Peyer's patch (tissue), 4 donors: ENCODE results near the gene C11orf16. TPM values are rescaled to one million over a fixed set of nuclear protein-coding genes. Genes with fewer than 3 reads are reported as not detected.

Experiments
- DNase-seq, 3 donors: peaks; one replicate each; pipeline ENCODE4 v3.0.0-alpha.2; 2017 to 2019
- H3K27ac ChIP-seq, 4 donors: fragments of 200-600 bp; sonication (generic); one replicate each; pipeline ENCODE4 v1.5.1; 2016 to 2019
- H3K27me3 ChIP-seq, 2 donors: fragments of 200-600 bp; sonication (generic); one replicate each; pipeline ENCODE4 v1.5.1; 2019
- H3K36me3 ChIP-seq, 3 donors: fragments of 200-600 bp; sonication (generic); one replicate each; pipeline ENCODE4 v1.5.1; 2016 to 2019
- H3K4me1 ChIP-seq, 4 donors: fragments of 200-600 bp; sonication (generic); one replicate each; pipeline ENCODE4 v1.5.1; 2016 to 2019
- H3K4me3 ChIP-seq, 4 donors: fragments of 200-600 bp; sonication (generic); 1 replicate in 3 of 4; 2 replicates in 1 of 4; pipeline ENCODE4 v1.5.1; 2016 to 2019; ENCODE audit warnings: mild to moderate bottlenecking in 1 of 4
- H3K9me3 ChIP-seq, 4 donors: fragments of 200-600 bp; sonication (generic); one replicate each; pipeline ENCODE4 v1.5.1; 2016 to 2019; ENCODE audit warnings: mild to moderate bottlenecking in 1 of 4
- CTCF ChIP-seq, 6 experiments: fragments of 450-650 bp in 4 of 6; fragments of 200-600 bp in 2 of 6; sonication (generic) in 1 of 6; IDR thresholded peaks; one replicate each; pipeline ENCODE4 v1.5.1; 2017 to 2019; ENCODE audit warnings: antibody characterized with exemption in 6 of 6, mild to moderate bottlenecking in 3 of 6, moderate library complexity in 1 of 6
- POLR2A ChIP-seq, 2 donors: fragments of 450-650 bp; IDR thresholded peaks; one replicate each; pipeline ENCODE4 v1.5.1; 2017; ENCODE audit warnings: antibody characterized with exemption in 2 of 2, mild to moderate bottlenecking in 2 of 2, moderate library complexity in 2 of 2
- total RNA-seq, 4 donors: library from RNA; depleted of rRNA; stranded (reverse); fragments of >200 nt; gene quantifications; one replicate each; pipeline ENCODE4 v1.1.0, GENCODE V29; 2016

The C11orf16 gene
- total RNA-seq, 4 donors from 2014 or later = not detected

- DNase-seq = no peak
- no peaks in the 10 kb centered on the region for H3K4me1 ChIP-seq
Observed at GRCh38 chr11:8930456-8931175, 2.1 kb downstream of the C11orf16 start.

DNA sequence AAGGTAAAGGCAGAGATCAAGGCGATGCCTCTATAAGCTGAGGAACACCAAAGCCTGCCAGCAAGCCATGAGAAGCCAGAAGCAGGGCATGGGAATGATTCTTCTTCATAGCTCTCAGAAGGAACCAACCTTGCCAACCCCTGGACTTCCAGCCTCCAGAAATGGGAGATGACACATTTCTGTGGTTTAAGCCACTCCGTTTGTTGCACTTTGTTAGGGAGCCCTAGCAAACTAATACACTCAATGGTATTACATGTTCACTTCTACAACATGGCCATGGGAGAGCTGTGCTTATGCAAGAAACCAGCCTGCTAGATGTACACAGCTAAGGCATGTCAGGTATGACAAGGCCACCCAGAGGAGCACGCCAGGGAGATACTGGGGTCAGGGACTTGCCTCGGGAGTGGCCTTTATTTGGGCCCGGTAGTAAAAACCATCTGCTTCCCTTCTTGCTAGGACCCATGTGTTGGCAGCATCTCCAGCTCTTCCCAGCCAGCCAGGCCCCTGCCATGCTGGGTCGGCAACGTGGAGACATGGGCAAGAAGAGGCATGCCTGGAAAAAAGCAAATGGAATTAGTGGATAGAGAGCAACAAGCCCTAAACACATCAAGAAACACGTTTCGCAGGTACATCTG, 3.6 kb downstream of the C11orf16 start:
- Histone ChIP-seq H3K9me3 (no peaks in the 10 kb centered on the region), H3K4me1 (no peaks in the 10 kb centered on the region)

More at GRCh38 chr11:8930456-8931175, 2.1 kb downstream of the C11orf16 start:
- no peaks in the 10 kb centered on the region for H3K36me3 ChIP-seq
- H3K27ac ChIP-seq = no peak overlapping the region
- no peaks in the 10 kb centered on the region for H3K27me3 ChIP-seq
- no peaks in the 10 kb centered on the region for H3K9me3 ChIP-seq
- no peak overlapping the region for H3K4me3 ChIP-seq
- no peak for TF ChIP-seq POLR2A (IDR thresholded peaks at IDR 0.05)
- no peak for TF ChIP-seq CTCF (IDR thresholded peaks at IDR 0.05)

DNA sequence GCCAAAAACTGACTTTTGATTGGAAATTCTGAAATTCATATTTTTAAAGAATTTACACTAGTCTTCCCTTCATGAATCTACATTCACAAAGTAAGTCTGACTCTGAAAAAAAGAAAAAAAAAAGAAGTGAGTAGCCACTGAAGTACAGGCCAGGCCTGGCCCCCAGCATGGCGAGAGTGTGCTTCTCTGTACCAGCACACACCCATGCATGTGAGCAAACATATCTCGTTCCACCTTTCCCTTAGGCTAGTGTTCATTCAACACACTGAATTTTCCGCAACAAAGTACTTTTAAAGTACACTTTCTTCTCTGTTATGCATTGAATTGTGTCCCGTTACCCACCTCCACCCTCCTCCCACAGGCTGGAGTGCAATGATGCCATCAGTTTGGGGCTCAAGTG, 4.5 kb downstream of the C11orf16 start:
- Histone ChIP-seq H3K9me3 (no peaks in the 10 kb centered on the region), H3K36me3 (peaks cover 0 to under 1% (median 0%) of the 10 kb centered on the region in 3 donors), H3K4me1 (no peaks in the 10 kb centered on the region), H3K4me3 (no peak overlapping the region), H3K27me3 (no peaks in the 10 kb centered on the region), H3K27ac (no peak overlapping the region)
- no peak for TF ChIP-seq CTCF (IDR thresholded peaks at IDR 0.05)
- TF ChIP-seq POLR2A (IDR thresholded peaks at IDR 0.05) = no peak
- no peak for DNase-seq

More for the DNA sequence above, 3.6 kb downstream of the C11orf16 start:
- Histone ChIP-seq H3K27ac (no peak overlapping the region), H3K4me3 (no peak overlapping the region), H3K27me3 (no peaks in the 10 kb centered on the region), H3K36me3 (no peaks in the 10 kb centered on the region)
- TF ChIP-seq CTCF (IDR thresholded peaks at IDR 0.05) (no peak), POLR2A (IDR thresholded peaks at IDR 0.05) (no peak)
- no peak for DNase-seq

DNA sequence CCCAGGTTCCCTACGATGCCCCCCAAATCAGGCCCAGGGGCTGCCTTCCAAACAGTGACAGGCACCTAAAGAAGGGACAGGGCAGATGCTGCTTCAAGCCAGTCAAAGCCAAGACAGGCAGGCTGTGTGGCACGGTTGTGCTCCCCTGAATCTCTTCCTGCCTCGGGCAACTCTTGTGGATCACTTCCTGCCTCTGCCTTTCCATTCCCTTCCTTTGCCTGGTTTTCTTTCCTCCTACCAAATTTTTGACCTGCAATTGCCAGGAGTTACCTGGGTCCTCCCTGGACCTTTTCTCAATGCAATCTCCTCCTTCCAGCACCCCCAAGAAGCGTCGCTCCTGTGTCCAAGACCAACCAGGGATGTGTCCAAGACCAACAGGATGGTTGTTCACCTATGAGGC, 5.5 kb downstream of the C11orf16 start:
- H3K4me1 ChIP-seq = no peaks in the 10 kb centered on the region
- DNase-seq = no peak
- no peaks in the 10 kb centered on the region for H3K27me3 ChIP-seq
- TF ChIP-seq CTCF (IDR thresholded peaks at IDR 0.05) (no peak), POLR2A (IDR thresholded peaks at IDR 0.05) (no peak)
- H3K9me3 ChIP-seq = no peaks in the 10 kb centered on the region
- H3K27ac ChIP-seq = no peak overlapping the region
- H3K4me3 ChIP-seq = no peak overlapping the region
- H3K36me3 ChIP-seq = peaks cover 0 to 9% (median 0%) of the 10 kb centered on the region in 3 donors

GRCh38 chr11:8926236-8926635, 6.5 kb downstream of the C11orf16 start:
- no peaks in the 10 kb centered on the region for H3K27me3 ChIP-seq
- H3K9me3 ChIP-seq = no peaks in the 10 kb centered on the region
- H3K4me3 ChIP-seq = no peak overlapping the region
- no peak for DNase-seq
- TF ChIP-seq POLR2A (IDR thresholded peaks at IDR 0.05) (no peak), CTCF (IDR thresholded peaks at IDR 0.05) (no peak)
- no peaks in the 10 kb centered on the region for H3K4me1 ChIP-seq
- peaks cover 0 to 19% (median 0%) of the 10 kb centered on the region in 3 donors for H3K36me3 ChIP-seq
- no peak overlapping the region for H3K27ac ChIP-seq
